ENCODE data around the gene KRTAP4-12. TPM values are rescaled to one million over a fixed set of nuclear protein-coding genes. Genes with fewer than 3 reads are reported as not detected.
"Not testable (repeated sequence)": the region's sequence is repeated elsewhere in the genome, so short reads cannot be mapped to it uniquely, and the experiment has no call there.

KRTAP4-12 gene
- total RNA-seq, 1 donor from 2014 or later, result not detected

GRCh38 chr17:41118721-41119120, 5.3 kb downstream of the KRTAP4-12 start:
- no peak overlapping the region for H3K4me3 ChIP-seq
- DNase-seq (no peak), ATAC-seq (no peak)
- H3K27me3 ChIP-seq, result no peaks in the 10 kb centered on the region
- no peaks in the 10 kb centered on the region for H3K4me1 ChIP-seq
- no peak overlapping the region for H3K27ac ChIP-seq
- intact Hi-C loops (cut with DNase I), result no loop called here
- H3K9me3 ChIP-seq, result no peaks in the 10 kb centered on the region
- no peak for TF ChIP-seq CTCF (IDR thresholded peaks at IDR 0.05)
- H3K36me3 ChIP-seq, result no peaks in the 10 kb centered on the region

- intact Hi-C loops (cut with DNase I), result not testable (repeated sequence)
Observed at GRCh38 chr17:41117846-41118386, 6.1 kb downstream of the KRTAP4-12 start, which contains the start of gene KRTAP4-11. Gene KRTAP4-11, minus strand, starts transcription at chr17:41118373. Its CDS starts 58 bp downstream, at chr17:41118315.

GRCh38 chr17:41116297-41116696, 7.7 kb downstream of the KRTAP4-12 start:
- no peak overlapping the region for H3K4me3 ChIP-seq
- no peaks in the 10 kb centered on the region for H3K4me1 ChIP-seq
- DNase-seq (no peak), ATAC-seq (no peak)
- no peak overlapping the region for H3K27ac ChIP-seq
- no peaks in the 10 kb centered on the region for H3K9me3 ChIP-seq
- no peaks in the 10 kb centered on the region for H3K27me3 ChIP-seq
- H3K36me3 ChIP-seq, result no peaks in the 10 kb centered on the region
- TF ChIP-seq CTCF (IDR thresholded peaks at IDR 0.05), result no peak
- intact Hi-C loops (cut with DNase I), result no loop called here

More at GRCh38 chr17:41117846-41118386, 6.1 kb downstream of the KRTAP4-12 start, which contains the start of gene KRTAP4-11:
- H3K27ac ChIP-seq, H3K4me1 ChIP-seq, H3K27me3 ChIP-seq, H3K36me3 ChIP-seq, DNase-seq, H3K4me3 ChIP-seq, ATAC-seq, H3K9me3 ChIP-seq: not testable (repeated sequence)

- intact Hi-C loops (cut with DNase I), result no loop called here
- Histone ChIP-seq H3K4me3 (no peak overlapping the region), H3K27me3 (no peaks in the 10 kb centered on the region), H3K27ac (no peak overlapping the region), H3K4me1 (no peaks in the 10 kb centered on the region), H3K9me3 (no peaks in the 10 kb centered on the region), H3K36me3 (no peaks in the 10 kb centered on the region)
- ATAC-seq, result no peak
- no peak for TF ChIP-seq CTCF (IDR thresholded peaks at IDR 0.05)
- DNase-seq, result no peak
Observed at GRCh38 chr17:41111151-41111885, 12.7 kb downstream of the KRTAP4-12 start.

GRCh38 chr17:41108728-41109386, 15.1 kb downstream of the KRTAP4-12 start:
- H3K4me1 ChIP-seq; intact Hi-C loops (cut with DNase I); DNase-seq; H3K36me3 ChIP-seq; H3K27me3 ChIP-seq; H3K27ac ChIP-seq; ATAC-seq; H3K4me3 ChIP-seq; H3K9me3 ChIP-seq: not testable (repeated sequence)

GRCh38 chr17:41107941-41108450, 16.0 kb downstream of the KRTAP4-12 start:
- H3K9me3 ChIP-seq, result no peaks in the 10 kb centered on the region
- H3K4me1 ChIP-seq, result no peaks in the 10 kb centered on the region
- H3K27me3 ChIP-seq, result no peaks in the 10 kb centered on the region
- H3K36me3 ChIP-seq, result no peaks in the 10 kb centered on the region
- no peak for TF ChIP-seq CTCF (IDR thresholded peaks at IDR 0.05)
- no peak overlapping the region for H3K4me3 ChIP-seq
- intact Hi-C loops (cut with DNase I), result no loop called here
- DNase-seq (no peak), ATAC-seq (no peak)
- no peak overlapping the region for H3K27ac ChIP-seq

- H3K4me1 ChIP-seq; H3K36me3 ChIP-seq; H3K27ac ChIP-seq; DNase-seq; ATAC-seq; H3K27me3 ChIP-seq; intact Hi-C loops (cut with DNase I); H3K4me3 ChIP-seq; H3K9me3 ChIP-seq: not testable (repeated sequence)
Observed at GRCh38 chr17:41105347-41105746, 18.6 kb downstream of the KRTAP4-12 start, which contains the start of gene KRTAP4-9. Gene KRTAP4-9, plus strand, starts transcription at chr17:41105389. Its CDS starts 0 bp downstream, at chr17:41105389.

- H3K4me1 ChIP-seq; H3K9me3 ChIP-seq; H3K27me3 ChIP-seq; ATAC-seq; H3K36me3 ChIP-seq; H3K4me3 ChIP-seq; intact Hi-C loops (cut with DNase I); H3K27ac ChIP-seq; DNase-seq: not testable (repeated sequence)
Observed at GRCh38 chr17:41104386-41105038, 19.5 kb downstream of the KRTAP4-12 start.
